ENCODE data around the gene RUSC1.

- peak; percentile 51 to 81 (median 80) for TF ChIP-seq CTCF (IDR thresholded peaks at IDR 0.05)
- no peak for TF ChIP-seq POLR2A (IDR thresholded peaks at IDR 0.05)
Observed at GRCh38 chr1:155277070-155277901, 43.4 kb upstream of the RUSC1 start, which contains the start of gene HCN3.

Measured in uterus (tissue), 2 donors.